HUES6 (cell line): ENCODE results near the gene BPTF.
"Not testable (repeated sequence)": the region's sequence is repeated elsewhere in the genome, so short reads cannot be mapped to it uniquely, and the experiment has no call there.

Experiments
- H3K27ac ChIP-seq: 2 replicates; pipeline ENCODE4 v1.7.0; 2013; ENCODE audit warnings: low read depth, mild to moderate bottlenecking, low read length, inconsistent platforms
- H3K27me3 ChIP-seq: 2 replicates; pipeline ENCODE4 v1.6.1; 2013; ENCODE audit warnings: low read length; ENCODE audit not compliant: control insufficient read depth, insufficient read depth
- H3K36me3 ChIP-seq: 2 replicates; pipeline ENCODE4 v1.6.1; 2013; ENCODE audit warnings: low read length; ENCODE audit not compliant: control insufficient read depth, insufficient read depth
- H3K4me1 ChIP-seq: 2 replicates; pipeline ENCODE4 v1.6.1; 2013; ENCODE audit warnings: low read length; ENCODE audit not compliant: control insufficient read depth, insufficient read depth
- H3K4me3 ChIP-seq: 2 replicates; pipeline ENCODE4 v1.5.1; 2013; ENCODE audit warnings: low read depth, low read length
- H3K9ac ChIP-seq: one replicate; pipeline ENCODE4 v1.6.1; 2013; ENCODE audit warnings: mild to moderate bottlenecking, low read length
- H3K9me3 ChIP-seq: 2 replicates; pipeline ENCODE4 v1.6.1; 2013; ENCODE audit warnings: low read depth, low read length; ENCODE audit not compliant: control insufficient read depth, insufficient read depth

The BPTF gene

DNA sequence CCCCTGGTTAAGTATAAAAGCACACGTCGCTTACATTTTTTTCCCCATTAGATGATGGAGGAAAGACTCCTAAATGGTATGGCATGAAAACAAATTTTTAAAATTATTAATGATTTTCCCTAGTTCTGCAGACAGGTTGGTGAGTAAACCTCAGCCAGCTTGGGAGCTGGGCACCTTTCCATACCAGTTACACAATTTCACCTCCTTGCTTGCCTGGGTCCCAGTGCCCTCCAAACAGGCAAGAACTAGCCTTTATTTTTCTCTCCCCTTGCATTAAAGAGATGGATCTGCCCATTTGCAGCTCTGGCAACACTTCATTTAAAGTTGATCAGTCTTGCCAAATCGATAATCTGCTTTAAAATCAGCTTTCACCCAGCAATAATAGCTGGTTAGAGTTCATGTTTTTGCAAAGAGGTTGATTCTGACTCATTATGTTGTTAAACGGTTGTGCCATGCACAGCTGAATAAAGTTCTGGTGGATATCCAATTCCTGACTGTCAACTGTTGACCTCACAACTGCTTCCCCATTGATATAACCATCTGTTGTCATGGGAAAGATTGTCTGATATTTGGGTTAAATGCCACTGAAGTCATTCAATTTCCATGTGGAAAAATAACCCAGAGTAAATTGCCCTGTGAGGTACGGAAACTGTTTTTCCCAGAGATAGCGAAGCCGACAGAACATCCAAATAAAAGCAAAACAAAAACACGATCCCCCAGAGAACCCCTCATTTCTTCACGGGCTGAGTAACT lies 169.7 kb downstream of the BPTF start:
- H3K9ac ChIP-seq: no peak overlapping the region
- H3K36me3 ChIP-seq: no peaks in the 10 kb centered on the region; the same call in 1 of the 2 replicates
- H3K27ac ChIP-seq: no peak overlapping the region
- peak overlapping the region; percentile 94 for H3K4me3 ChIP-seq
- peaks cover 26% of the 10 kb centered on the region for H3K27me3 ChIP-seq
- no peaks in the 10 kb centered on the region for H3K9me3 ChIP-seq
- H3K4me1 ChIP-seq: peaks cover 18% of the 10 kb centered on the region

DNA sequence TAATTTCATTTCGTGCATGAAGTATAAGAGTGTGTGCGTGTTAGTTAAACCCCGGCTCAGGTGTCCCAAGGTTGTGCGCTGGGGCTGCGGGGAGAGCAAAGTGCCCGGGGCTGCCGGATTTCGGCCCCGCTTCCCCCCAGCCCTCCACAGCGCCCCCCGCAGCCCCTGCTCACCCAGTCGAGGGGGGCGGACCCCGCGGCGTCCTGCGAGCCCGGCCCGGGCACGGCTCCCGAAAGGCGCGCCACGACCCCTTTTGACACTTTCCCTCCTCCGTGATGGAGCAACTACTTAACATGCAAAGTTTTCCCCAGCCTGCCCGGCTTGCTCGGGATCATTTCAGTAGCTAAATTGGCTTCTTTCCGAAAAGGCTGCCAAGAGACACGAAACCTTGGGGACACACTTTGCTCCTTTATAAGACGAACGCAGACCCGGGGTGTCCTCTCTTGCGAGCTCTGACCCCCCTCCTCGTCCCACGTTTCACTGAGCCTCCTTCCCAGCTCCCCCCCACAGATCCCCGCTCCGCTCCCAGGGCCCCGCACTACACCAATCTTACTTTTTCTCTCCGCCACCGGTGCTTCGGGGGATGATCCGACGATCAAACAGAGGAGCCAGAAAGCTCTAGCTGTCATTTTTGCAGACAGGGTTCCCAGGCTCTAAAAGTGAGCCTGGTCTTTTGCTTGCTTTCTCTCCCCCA lies 170.4 kb downstream of the BPTF start:
- Histone ChIP-seq H3K9me3 (no peaks in the 10 kb centered on the region), H3K4me3 (peak overlapping the region; percentile 94), H3K27ac (no peak overlapping the region), H3K4me1 (peaks cover 18% of the 10 kb centered on the region), H3K36me3 (no peaks in the 10 kb centered on the region; the same call in 1 of the 2 replicates), H3K9ac (peak overlapping the region; percentile 42), H3K27me3 (peaks cover 26% of the 10 kb centered on the region)

DNA sequence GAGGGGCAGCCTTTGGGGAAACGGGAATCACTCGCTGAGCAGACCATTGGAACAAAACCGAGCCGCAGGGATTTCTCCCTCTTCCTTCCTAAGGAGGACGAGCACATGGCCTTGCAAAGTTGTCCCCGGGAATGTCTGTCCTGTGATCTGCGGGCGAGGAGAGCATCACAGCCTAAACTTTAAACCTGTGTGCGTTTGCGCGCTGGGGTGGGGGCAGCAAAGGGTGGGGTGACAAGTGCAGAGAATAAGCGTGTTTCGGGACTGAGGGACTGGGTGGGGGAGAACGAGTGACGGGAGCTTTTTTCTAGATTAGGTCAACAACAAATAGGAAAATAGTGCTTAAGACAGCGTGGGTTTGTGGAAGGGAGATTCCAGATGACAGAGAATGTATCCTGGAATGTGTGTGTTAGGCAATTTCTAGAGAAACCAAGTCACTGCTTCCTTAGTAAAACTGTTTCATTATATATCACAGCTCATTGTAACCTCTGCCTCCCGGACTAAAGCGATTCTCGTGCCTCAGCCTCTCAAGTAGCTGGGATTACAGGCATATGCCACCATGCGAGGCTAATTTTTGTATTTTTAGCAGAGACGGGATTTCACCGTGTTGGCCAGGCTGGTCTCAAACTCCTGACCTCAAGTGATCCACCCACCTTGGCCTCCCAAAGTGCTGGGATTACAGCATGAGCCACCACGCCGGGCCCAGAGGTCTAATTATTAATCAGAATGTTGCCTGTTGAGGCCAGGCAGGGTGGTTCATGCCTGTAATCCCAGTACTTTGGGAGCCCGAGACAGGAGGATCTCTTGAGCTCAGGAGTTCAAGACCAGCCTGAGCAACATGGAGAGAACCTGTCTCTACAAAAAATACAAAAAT lies 171.2 kb downstream of the BPTF start, which contains the start of gene C17orf58:
Gene C17orf58 (minus strand): TSS at position 169 of the 871 bp plus-strand sequence. CDS start 271 bp downstream, outside the sequence.
- H3K27ac ChIP-seq, H3K36me3 ChIP-seq, H3K9me3 ChIP-seq: not testable (repeated sequence)
- Histone ChIP-seq H3K4me1 (peaks cover 18% of the 10 kb centered on the region), H3K9ac (peak within 1 kb of the TSS; percentile 42), H3K4me3 (peak within 1 kb of the TSS; percentile 94), H3K27me3 (peaks cover 26% of the 10 kb centered on the region)

DNA sequence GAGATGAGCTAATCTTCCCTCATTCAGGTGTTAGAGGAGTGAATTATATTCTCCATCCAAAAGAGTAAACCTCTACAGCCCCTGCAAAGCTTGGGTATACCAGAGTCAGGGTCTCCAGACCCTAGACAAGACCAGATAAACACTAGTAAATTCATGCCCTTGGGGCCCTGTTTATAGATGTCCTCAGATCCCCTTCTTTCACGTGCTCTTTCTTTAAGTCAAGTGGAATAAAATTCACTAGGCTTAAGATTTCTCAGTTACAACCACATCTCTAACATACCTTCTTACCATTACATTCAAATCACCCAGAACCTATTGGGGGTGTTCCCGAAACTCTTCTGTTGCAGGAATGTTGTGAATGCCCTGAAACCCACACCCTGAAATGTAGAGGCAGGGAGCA lies 173.2 kb downstream of the BPTF start:
- Histone ChIP-seq H3K4me3 (no peak overlapping the region), H3K9me3 (no peaks in the 10 kb centered on the region), H3K27me3 (peaks cover 26% of the 10 kb centered on the region), H3K4me1 (peaks cover 8% of the 10 kb centered on the region), H3K36me3 (no peaks in the 10 kb centered on the region), H3K27ac (no peak overlapping the region), H3K9ac (no peak overlapping the region)

DNA sequence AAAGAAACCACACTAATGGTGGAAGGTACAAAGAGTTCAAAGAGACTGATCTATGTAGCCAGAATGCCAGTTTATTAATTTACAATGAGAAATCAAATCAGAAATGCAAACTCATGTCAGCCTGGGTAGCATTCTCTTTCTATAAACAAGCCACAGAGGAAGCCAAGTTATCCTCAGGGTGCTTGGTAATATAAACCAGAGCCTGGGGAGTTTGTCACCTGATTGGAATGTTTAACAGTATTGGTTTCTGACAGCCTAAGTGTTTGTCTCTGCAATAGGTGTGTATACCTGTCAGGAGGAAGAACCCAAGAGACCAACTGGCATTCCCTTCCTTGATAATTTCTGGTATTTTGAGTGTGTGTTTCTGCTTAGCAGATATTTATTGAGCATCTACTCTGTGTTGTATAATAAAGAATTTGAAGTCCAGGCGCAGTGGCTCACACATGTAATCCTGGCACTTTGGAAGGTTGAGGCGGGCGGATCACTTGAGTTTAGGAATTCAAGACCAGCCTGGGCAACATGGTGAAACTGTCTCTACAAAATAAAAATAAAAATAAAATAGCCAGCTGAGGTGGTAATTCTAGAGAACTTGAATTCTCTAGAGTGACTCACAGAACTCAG lies 174.1 kb downstream of the BPTF start:
- Histone ChIP-seq H3K9ac (no peak overlapping the region), H3K9me3 (no peaks in the 10 kb centered on the region), H3K4me1 (peaks cover 8% of the 10 kb centered on the region), H3K27ac (no peak overlapping the region), H3K36me3 (no peaks in the 10 kb centered on the region), H3K27me3 (peaks cover 26% of the 10 kb centered on the region), H3K4me3 (no peak overlapping the region)

DNA sequence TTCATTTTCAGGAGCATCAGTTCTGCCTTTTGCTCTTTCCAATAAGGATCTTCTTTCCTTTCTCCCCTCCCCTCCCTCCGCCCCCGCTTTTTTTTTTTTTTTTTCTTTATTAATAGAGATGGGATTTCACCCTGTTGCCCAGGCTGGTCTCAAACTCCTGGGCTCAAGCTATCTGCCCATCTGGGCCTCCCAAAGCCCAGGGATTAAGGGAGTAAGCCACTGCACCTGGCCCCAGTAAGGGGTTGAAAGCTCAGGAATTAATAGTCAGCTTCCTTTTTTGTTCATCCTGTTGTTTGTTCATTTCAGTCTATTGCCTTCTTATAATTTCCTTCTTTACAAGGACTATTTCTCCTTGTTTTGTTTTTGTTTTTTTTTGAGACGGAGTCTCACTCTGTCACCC lies 178.9 kb downstream of the BPTF start:
- H3K27me3 ChIP-seq: no peaks in the 10 kb centered on the region
- no peak overlapping the region for H3K4me3 ChIP-seq
- no peaks in the 10 kb centered on the region for H3K36me3 ChIP-seq
- H3K9ac ChIP-seq: no peak overlapping the region
- H3K4me1 ChIP-seq: no peaks in the 10 kb centered on the region; the same call in 1 of the 2 replicates
- H3K9me3 ChIP-seq: no peaks in the 10 kb centered on the region
- H3K27ac ChIP-seq: no peak overlapping the region

DNA sequence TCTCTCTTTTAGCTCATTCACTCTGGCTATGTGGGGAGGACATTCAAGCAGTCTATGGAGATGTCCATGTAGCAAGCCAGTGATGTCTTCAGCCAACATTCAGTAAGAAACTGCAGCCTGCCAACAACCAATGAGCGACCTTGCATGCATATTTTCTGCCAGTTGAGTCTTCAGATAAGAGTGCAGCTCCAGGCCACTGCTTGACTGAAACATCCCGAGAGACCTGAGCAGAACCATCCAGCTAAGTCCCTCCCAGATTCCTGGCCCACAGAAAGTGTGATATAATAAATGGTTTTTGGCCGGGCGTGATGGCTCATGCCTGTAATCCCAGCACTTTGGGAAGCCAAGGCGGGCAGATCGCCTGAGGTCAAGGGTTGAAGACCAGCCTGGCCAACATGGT lies 181.5 kb downstream of the BPTF start:
- H3K4me1 ChIP-seq: no peaks in the 10 kb centered on the region
- no peaks in the 10 kb centered on the region for H3K27me3 ChIP-seq
- no peak overlapping the region for H3K4me3 ChIP-seq
- H3K27ac ChIP-seq: no peak overlapping the region
- H3K9me3 ChIP-seq: no peaks in the 10 kb centered on the region
- H3K36me3 ChIP-seq: no peaks in the 10 kb centered on the region
- H3K9ac ChIP-seq: no peak overlapping the region

DNA sequence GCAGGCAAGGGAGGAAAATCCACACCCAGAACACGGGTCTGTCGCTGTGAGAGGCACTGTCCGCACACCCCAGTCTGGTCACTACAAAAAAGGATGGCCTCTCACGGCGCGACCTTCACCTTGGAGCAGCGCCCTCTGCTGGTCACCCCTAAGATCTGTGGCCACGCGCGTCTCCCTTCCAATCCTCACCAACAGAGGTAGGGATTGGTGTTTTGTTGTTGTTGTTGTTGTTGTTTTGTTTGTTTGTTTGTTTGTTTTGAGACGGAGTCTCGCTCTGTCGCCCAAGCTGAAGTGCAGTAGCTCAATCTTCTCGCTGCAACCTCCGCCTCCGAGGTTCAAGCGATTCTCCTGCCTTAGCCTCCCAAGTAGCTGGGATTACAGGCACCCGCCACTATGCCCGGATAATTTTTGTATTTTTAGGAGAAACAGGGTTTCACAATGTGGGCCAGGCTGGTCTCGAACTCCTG lies 185.9 kb downstream of the BPTF start:
- Histone ChIP-seq H3K27me3 (no peaks in the 10 kb centered on the region), H3K27ac (no peak overlapping the region), H3K36me3 (no peaks in the 10 kb centered on the region), H3K9me3 (no peaks in the 10 kb centered on the region), H3K4me1 (no peaks in the 10 kb centered on the region), H3K9ac (no peak overlapping the region), H3K4me3 (peak overlapping the region; percentile 45)

DNA sequence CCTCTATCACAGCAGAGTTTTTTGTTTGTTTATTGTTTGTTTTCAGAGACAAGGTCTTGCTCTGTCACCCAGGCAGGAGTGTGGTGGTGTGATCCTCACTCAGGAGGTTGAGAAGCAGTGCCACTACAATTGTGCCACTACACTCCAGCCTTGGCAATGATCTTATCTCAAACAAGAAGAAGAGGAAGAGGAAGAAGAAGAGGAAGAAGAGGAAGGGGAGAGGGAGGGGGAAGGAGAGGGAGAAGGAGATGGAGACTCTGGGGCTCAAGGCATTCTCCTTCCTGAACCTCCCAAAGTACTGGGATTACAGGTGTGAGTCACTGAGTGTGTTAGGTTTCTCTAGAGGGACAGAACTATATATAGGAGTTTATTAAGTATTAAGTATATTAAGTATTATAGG lies 188.1 kb downstream of the BPTF start:
- Histone ChIP-seq H3K27me3 (no peaks in the 10 kb centered on the region), H3K4me1 (no peaks in the 10 kb centered on the region; the same call in 1 of the 2 replicates), H3K36me3 (no peaks in the 10 kb centered on the region), H3K9ac (no peak overlapping the region), H3K4me3 (no peak overlapping the region), H3K27ac (no peak overlapping the region), H3K9me3 (no peaks in the 10 kb centered on the region)

DNA sequence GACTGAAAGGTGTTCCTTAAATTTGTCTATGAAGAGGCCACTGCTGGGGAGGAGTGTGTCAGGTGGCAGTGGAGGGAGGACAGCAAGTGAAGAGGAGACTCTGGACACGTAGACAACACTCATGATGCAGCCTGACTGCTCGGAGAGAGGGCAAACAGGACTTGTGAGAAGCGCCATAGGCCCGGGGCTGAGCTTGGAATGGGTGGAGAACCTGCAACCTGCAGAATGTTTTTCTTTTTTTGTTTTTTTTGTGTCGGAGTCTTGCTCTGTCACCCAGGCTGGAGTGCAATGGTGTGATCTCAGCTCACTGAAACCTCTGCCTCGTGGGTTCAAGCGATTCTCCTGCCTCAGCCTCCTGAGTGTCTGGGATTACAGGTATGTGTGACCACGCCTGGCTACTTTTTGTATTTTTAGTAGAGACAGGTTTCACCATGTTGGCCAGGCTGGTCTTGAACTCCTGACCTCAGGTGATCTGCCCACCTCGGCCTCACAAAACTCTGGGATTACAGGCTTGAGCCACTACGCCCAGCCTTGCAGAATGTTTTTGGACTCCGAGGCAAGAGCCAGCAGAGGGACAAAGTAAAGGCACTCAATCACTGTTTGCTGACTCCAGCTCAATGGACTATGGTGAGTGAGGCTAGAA lies 189.9 kb downstream of the BPTF start:
- no peaks in the 10 kb centered on the region for H3K36me3 ChIP-seq
- H3K27me3 ChIP-seq: no peaks in the 10 kb centered on the region
- no peaks in the 10 kb centered on the region for H3K9me3 ChIP-seq
- no peak overlapping the region for H3K27ac ChIP-seq
- no peaks in the 10 kb centered on the region; the same call in 1 of the 2 replicates for H3K4me1 ChIP-seq
- H3K4me3 ChIP-seq: no peak overlapping the region
- no peak overlapping the region for H3K9ac ChIP-seq
